Gastrocnemius medialis (tissue), 4 donors: ENCODE results near the gene HDAC5. TPM values are rescaled to one million over a fixed set of nuclear protein-coding genes. Genes with fewer than 3 reads are reported as not detected.
"Not testable (repeated sequence)": the region's sequence is repeated elsewhere in the genome, so short reads cannot be mapped to it uniquely, and the experiment has no call there.

ENCODE experiments used
- ATAC-seq, 2 donors: fragments of 150-250 bp; one replicate each; pipeline ENCODE4 v1.9.1; 2016
- DNase-seq, 2 donors: peaks; one replicate each; pipeline ENCODE4 v3.0.0-alpha.2; 2019
- H3K27ac ChIP-seq, 4 donors: fragments of 200-600 bp; sonication (generic); 1 replicate in 1 of 4; 2 replicates in 3 of 4; pipeline ENCODE4 v1.5.1; 2016 to 2018; ENCODE audit warnings: mild to moderate bottlenecking in 2 of 4, moderate library complexity in 1 of 4
- H3K27me3 ChIP-seq, 3 donors: fragments of 200-600 bp; sonication (generic) in 2 of 3; 1 replicate in 1 of 3; 2 replicates in 2 of 3; pipeline versions ENCODE4 v1.5.1 to v1.6.0; 2016 to 2019; ENCODE audit warnings: mild to moderate bottlenecking in 1 of 3, moderate library complexity in 1 of 3
- H3K36me3 ChIP-seq, 2 donors: fragments of 200-600 bp; sonication (generic) in 1 of 2; one replicate each; pipeline ENCODE4 v1.5.1; 2017 to 2018
- H3K4me1 ChIP-seq, 2 donors: fragments of 200-600 bp; sonication (generic) in 1 of 2; one replicate each; pipeline ENCODE4 v1.5.1; 2016 to 2017; ENCODE audit warnings: mild to moderate bottlenecking in 2 of 2
- H3K4me3 ChIP-seq, 4 donors: fragments of 200-600 bp; sonication (generic) in 3 of 4; 1 replicate in 1 of 4; 2 replicates in 3 of 4; pipeline ENCODE4 v1.5.1; 2016 to 2019; ENCODE audit warnings: mild to moderate bottlenecking in 2 of 4
- H3K9me3 ChIP-seq, 3 donors: fragments of 200-600 bp; sonication (generic) in 2 of 3; 1 replicate in 1 of 3; 2 replicates in 2 of 3; pipeline ENCODE4 v1.5.1; 2016 to 2019
- POLR2A ChIP-seq, 2 donors: fragments of 450-650 bp; IDR thresholded peaks; one replicate each; pipeline ENCODE4 v1.6.1; 2017; ENCODE audit warnings: antibody characterized with exemption in 2 of 2, mild to moderate bottlenecking in 2 of 2, moderate library complexity in 2 of 2
- in situ Hi-C, 4 donors: fragments of 200-750 bp; cut with MboI; loops; one replicate each; pipeline versions ENCODE4 v1.15.0 to v1.8.0; 2017; ENCODE audit warnings: low sequenced_read_pairs in 4 of 4
- intact Hi-C: fragments of 100-400 bp; cut with DNase I; formaldehyde crosslinking; loops from one replicate; pipeline ENCODE4 v1.15.1; 2023; ENCODE audit warnings: low total_unique reads
- total RNA-seq, 4 donors: library from RNA; depleted of rRNA; stranded (reverse); fragments of >200 nt; gene quantifications; one replicate each; pipeline versions ENCODE4 v1.1.0 to v1.2.3, GENCODE V29; 2016
- TF ChIP-seq, protein P1 (sequence below), 5 experiments: fragments of 450-650 bp in 3 of 5; fragments of 200-600 bp in 2 of 5; sonication (generic) in 2 of 5; IDR thresholded peaks in 4 of 5; conservative IDR thresholded peaks in 1 of 5; 1 replicate in 4 of 5; 2 replicates in 1 of 5; pipeline ENCODE4 v1.5.1; 2016 to 2019; ENCODE audit warnings: antibody characterized with exemption in 5 of 5, mild to moderate bottlenecking in 3 of 5, moderate library complexity in 3 of 5

HDAC5 gene
- total RNA-seq, 4 donors from 2014 or later: 36.5 to 301 (median 88.0) TPM

DNA sequence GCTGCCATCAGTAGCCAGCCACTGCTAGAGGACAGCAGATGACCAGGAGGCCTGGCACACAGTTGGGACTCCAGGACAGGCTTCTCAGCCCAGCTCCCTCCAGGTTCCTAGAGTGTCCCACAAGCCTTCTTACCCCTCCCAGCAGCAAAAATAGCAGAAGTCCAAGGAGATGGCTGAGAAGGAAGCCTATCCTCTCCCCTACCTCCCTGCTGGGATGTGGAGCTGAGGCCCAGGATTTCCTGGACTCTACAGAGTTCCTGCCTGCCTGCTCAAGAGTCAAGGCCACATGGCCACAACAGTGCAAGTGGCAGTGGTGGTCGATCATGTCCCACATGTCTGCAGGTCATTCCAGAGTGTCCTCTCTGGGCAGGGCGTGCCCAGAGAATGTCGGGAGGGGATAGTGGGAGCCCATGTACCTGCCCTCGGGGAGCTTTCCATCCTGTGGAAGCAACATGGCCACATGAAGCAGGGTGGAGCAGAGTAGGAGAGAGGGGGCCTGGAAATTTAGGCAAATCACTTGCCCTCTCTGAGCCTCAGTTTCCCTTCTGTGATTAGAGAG, 10.6 kb upstream of the HDAC5 start:
- no peaks in the 10 kb centered on the region for H3K27me3 ChIP-seq
- ATAC-seq (no peak), DNase-seq (no peak)
- H3K4me1 ChIP-seq: no peaks in the 10 kb centered on the region
- in situ Hi-C loops: no loop called here
- TF ChIP-seq POLR2A (IDR thresholded peaks at IDR 0.05): no peak
- TF ChIP-seq, protein P1, sequence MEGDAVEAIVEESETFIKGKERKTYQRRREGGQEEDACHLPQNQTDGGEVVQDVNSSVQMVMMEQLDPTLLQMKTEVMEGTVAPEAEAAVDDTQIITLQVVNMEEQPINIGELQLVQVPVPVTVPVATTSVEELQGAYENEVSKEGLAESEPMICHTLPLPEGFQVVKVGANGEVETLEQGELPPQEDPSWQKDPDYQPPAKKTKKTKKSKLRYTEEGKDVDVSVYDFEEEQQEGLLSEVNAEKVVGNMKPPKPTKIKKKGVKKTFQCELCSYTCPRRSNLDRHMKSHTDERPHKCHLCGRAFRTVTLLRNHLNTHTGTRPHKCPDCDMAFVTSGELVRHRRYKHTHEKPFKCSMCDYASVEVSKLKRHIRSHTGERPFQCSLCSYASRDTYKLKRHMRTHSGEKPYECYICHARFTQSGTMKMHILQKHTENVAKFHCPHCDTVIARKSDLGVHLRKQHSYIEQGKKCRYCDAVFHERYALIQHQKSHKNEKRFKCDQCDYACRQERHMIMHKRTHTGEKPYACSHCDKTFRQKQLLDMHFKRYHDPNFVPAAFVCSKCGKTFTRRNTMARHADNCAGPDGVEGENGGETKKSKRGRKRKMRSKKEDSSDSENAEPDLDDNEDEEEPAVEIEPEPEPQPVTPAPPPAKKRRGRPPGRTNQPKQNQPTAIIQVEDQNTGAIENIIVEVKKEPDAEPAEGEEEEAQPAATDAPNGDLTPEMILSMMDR (IDR thresholded peaks at IDR 0.05 in 4 of 5, conservative IDR thresholded peaks at IDR 0.05 in 1 of 5): no peak
- intact Hi-C loops: no loop called here
- H3K9me3 ChIP-seq: no peaks in the 10 kb centered on the region
- H3K27ac ChIP-seq: no peak overlapping the region
- H3K36me3 ChIP-seq: no peaks in the 10 kb centered on the region
- no peak overlapping the region for H3K4me3 ChIP-seq

GRCh38 chr17:44132275-44132821, 8.9 kb upstream of the HDAC5 start:
- Histone ChIP-seq H3K27ac (no peak overlapping the region), H3K9me3 (no peaks in the 10 kb centered on the region), H3K4me1 (no peaks in the 10 kb centered on the region), H3K27me3 (no peaks in the 10 kb centered on the region), H3K36me3 (no peaks in the 10 kb centered on the region), H3K4me3 (no peak overlapping the region)
- in situ Hi-C loops (no loop called here), intact Hi-C loops (no loop called here)
- DNase-seq (no peak), ATAC-seq (no peak)
- TF ChIP-seq, protein P1 (IDR thresholded peaks at IDR 0.05 in 4 of 5, conservative IDR thresholded peaks at IDR 0.05 in 1 of 5): no peak
- TF ChIP-seq POLR2A (IDR thresholded peaks at IDR 0.05): no peak

GRCh38 chr17:44131372-44131771, 7.9 kb upstream of the HDAC5 start:
- H3K27ac ChIP-seq, H3K27me3 ChIP-seq, H3K4me1 ChIP-seq, H3K4me3 ChIP-seq, DNase-seq, H3K9me3 ChIP-seq, ATAC-seq, intact Hi-C loops, H3K36me3 ChIP-seq, in situ Hi-C loops: not testable (repeated sequence)

DNA sequence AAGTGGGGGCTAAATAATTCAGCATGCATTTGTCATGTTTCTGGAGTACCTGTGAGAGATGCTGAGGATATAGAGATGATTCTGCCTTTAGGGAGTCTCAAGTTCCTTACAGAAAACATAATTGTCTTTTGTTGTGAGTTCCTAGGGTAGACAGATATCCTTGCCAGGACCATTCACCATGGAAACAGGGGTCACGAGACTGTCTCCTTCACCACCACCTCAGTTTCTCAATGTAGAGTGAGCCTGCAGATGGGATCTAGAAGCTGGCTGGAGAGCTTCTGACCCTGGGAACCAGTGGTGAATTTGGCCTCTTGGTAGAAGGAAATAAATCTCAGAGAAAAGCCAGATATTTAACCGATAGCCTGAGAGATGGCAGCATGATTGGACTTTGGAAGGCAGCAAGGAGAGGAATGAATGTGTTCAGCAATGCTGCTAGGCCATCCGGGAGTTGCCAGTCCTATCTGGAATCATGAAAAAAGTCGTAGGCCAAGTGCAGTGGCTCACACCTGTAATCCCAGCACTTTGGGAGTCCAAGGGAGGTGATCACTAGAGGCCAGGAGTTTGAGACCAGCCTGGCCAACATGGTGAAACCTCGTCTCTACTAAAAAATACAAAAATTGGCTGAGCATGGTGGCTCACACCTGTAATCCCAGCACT, 7.4 kb upstream of the HDAC5 start:
- TF ChIP-seq POLR2A (IDR thresholded peaks at IDR 0.05): no peak
- TF ChIP-seq, protein P1 (IDR thresholded peaks at IDR 0.05 in 4 of 5, conservative IDR thresholded peaks at IDR 0.05 in 1 of 5): no peak
- Histone ChIP-seq H3K4me1 (no peaks in the 10 kb centered on the region), H3K4me3 (no peak overlapping the region), H3K27me3 (no peaks in the 10 kb centered on the region), H3K9me3 (no peaks in the 10 kb centered on the region), H3K36me3 (no peaks in the 10 kb centered on the region), H3K27ac (no peak overlapping the region)
- intact Hi-C loops (no loop called here), in situ Hi-C loops (no loop called here)
- ATAC-seq (no peak), DNase-seq (no peak)

- ATAC-seq (no peak), DNase-seq (no peak)
- in situ Hi-C loops (loop anchor here in 1 of 4 donors (10.0 kb wide), 1 partner anchor 64 kb away; the partner anchor contains the start of gene LSM12), intact Hi-C loops (no loop called here)
- Histone ChIP-seq H3K4me1 (peaks cover 0 to 6% of the 10 kb centered on the region in 2 donors), H3K27me3 (no peaks in the 10 kb centered on the region), H3K4me3 (no peak overlapping the region), H3K27ac (no peak overlapping the region), H3K9me3 (no peaks in the 10 kb centered on the region), H3K36me3 (no peaks in the 10 kb centered on the region)
- TF ChIP-seq, protein P1 (IDR thresholded peaks at IDR 0.05 in 4 of 5, conservative IDR thresholded peaks at IDR 0.05 in 1 of 5): no peak
- no peak for TF ChIP-seq POLR2A (IDR thresholded peaks at IDR 0.05)
Measured at GRCh38 chr17:44128383-44128782, 4.9 kb upstream of the HDAC5 start.
